Effector memory CD8-positive, alpha-beta T cell (primary cell): Measurements from ENCODE around the gene DDX56.

Experiments used
- ATAC-seq: fragments of 150-1000 bp; cut with Tn5 transposase; replicated peaks from 2 replicates; pipeline ENCODE4 v1.10.0; 2021; ENCODE audit warnings: mild to moderate bottlenecking, moderate library complexity
- DNase-seq, 3 experiments: peaks; one replicate each; pipeline ENCODE4 v3.0.0; 2021
- H3K27ac Mint-ChIP-seq, 2 donors: one replicate each; pipeline ENCODE4 v1.8.0; 2022; ENCODE audit warnings: mild to moderate bottlenecking in 2 of 2, mixed read lengths in 2 of 2, moderate library complexity in 2 of 2
- H3K27me3 Mint-ChIP-seq, 2 donors: one replicate each; pipeline ENCODE4 v1.8.0; 2022; ENCODE audit warnings: mixed read lengths in 2 of 2
- H3K36me3 Mint-ChIP-seq: one replicate; pipeline ENCODE4 v1.8.0; 2022; ENCODE audit warnings: mild to moderate bottlenecking, moderate library complexity, mixed read lengths; ENCODE audit not compliant: insufficient read depth
- H3K4me1 Mint-ChIP-seq, 2 donors: one replicate each; pipeline ENCODE4 v1.8.0; 2022; ENCODE audit warnings: low read depth in 2 of 2, mixed read lengths in 2 of 2
- H3K4me3 Mint-ChIP-seq, 2 donors: one replicate each; pipeline ENCODE4 v1.8.0; 2022; ENCODE audit warnings: mild to moderate bottlenecking in 2 of 2, mixed read lengths in 2 of 2, moderate library complexity in 2 of 2
- H3K9me3 Mint-ChIP-seq, 2 donors: one replicate each; pipeline ENCODE4 v1.8.0; 2022; ENCODE audit warnings: mixed read lengths in 2 of 2

The DDX56 gene

DNA sequence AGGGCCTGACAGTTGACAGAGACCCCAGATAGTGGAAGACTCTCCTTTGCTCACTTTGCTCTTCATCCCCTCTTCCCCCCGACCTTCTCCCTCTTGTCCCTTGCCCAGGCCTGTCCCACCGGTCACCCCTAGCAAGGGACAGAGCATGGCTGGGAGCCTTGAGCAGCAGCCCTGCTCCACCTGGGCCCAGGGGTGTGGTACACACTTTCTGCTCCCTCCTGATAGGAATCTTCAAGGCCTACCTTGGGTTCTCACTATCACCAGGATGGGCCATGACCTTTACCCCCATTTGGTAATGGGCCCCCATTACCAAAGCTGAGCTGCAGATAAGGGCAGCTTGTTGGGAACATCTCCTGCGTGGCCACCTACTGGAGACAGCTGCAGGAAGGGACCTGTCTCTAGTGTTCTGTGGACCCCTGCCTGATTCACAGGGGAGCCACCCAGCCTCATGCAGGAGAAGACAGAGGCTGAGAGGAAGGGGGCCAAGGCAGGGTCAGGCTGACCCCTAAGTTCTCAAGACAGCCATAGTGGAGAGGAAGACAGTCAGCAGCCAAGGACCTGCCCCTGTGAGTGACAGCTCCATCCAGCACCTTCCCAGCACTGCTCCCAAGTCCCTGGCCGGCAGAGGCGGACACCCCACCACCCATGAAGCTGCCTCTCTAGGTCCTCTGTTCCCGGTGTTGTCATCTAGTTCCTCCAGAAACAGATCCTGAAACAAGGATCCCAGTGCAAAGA, 31.7 kb downstream of the DDX56 start:
- no peak overlapping the region for H3K27ac Mint-ChIP-seq
- no peaks in the 10 kb centered on the region for H3K9me3 Mint-ChIP-seq
- no peaks in the 10 kb centered on the region for H3K4me1 Mint-ChIP-seq
- H3K27me3 Mint-ChIP-seq: peaks cover 20 to 45% of the 10 kb centered on the region in 2 donors
- no peak for ATAC-seq
- H3K4me3 Mint-ChIP-seq: no peak overlapping the region
- peaks cover 3% of the 10 kb centered on the region for H3K36me3 Mint-ChIP-seq
- no peak for DNase-seq

DNA sequence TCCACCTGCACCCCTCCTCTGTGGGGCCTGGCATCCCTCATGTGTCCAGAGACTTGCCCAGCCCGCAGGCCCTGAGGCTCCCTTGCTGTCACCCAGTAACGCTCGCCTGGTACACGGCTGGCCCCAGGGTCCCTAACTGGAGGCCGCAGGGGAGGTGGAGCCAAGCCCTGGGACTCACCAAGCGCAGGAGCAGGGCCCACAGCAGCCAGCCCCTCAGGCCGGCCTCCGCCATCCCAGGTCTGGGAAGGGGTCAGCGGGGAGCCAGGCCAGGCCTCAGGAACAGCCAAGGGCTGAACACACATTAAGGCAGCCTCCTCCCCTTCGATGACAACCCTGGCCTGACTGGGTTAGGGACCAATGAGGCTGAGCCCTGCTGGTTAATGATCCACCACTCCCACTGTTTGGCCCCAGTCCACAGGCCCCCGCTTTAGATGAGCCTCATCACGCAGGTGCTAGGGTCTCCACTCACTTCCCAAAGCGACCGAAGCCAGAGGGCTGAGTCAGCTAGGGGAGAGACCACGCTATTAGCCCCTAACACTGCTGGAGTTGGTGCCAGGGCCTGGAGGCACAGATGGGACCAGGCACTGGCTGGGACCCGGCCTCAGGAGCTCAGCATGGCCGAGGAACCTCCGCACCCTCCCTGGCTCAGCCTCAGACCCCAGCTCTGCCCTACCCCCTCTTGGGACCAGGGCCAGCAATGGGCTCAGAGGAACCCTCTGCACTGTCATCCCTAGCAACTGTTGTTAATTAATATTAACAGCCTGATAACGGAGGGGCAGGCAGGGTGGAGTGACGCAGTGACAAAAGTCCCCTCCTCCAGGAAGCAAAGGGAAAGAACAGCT, 32.5 kb downstream of the DDX56 start, which contains the start of gene NPC1L1:
NPC1L1 (minus strand) TSS at position 303 of the 842 bp plus-strand sequence; CDS start at position 232, 71 bp downstream.
- ATAC-seq: no peak
- peaks cover 16 to 37% of the 10 kb centered on the region in 2 donors for H3K27me3 Mint-ChIP-seq

DNA sequence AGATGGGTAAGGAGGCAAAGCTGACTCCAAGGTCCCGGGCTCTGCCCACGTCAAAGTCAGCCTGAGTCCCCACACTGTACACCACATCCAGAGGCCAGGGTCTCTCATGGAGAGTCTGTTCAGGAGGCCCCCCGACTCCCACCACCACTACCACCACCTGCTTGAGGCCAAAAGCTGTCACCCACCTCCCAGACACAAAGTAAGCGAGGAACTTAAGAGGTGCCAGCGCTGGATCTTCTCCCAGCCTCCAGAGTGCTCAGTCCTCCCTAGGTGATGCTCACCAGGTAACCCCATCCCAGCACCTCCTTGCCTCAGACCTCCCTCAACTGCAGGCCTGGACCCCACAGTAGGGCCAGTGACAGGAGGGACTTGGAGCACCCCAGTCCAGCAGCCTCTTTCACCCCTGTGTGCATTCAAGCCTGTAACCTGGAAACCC, 33.1 kb downstream of the DDX56 start:
- H3K4me1 Mint-ChIP-seq: no peaks in the 10 kb centered on the region
- ATAC-seq (no peak), DNase-seq (no peak)
- no peak overlapping the region for H3K27ac Mint-ChIP-seq
- peaks cover 14 to 37% of the 10 kb centered on the region in 2 donors for H3K27me3 Mint-ChIP-seq
- H3K4me3 Mint-ChIP-seq: no peak overlapping the region
- H3K9me3 Mint-ChIP-seq: no peaks in the 10 kb centered on the region
- H3K36me3 Mint-ChIP-seq: peaks cover 3% of the 10 kb centered on the region

More for the DNA sequence above, 32.5 kb downstream of the DDX56 start, which contains the start of gene NPC1L1:
- DNase-seq: no peak
- H3K36me3 Mint-ChIP-seq: peaks cover 3% of the 10 kb centered on the region
- no peaks in the 10 kb centered on the region for H3K4me1 Mint-ChIP-seq
- no peak within 1 kb of the TSS for H3K4me3 Mint-ChIP-seq
- no peaks in the 10 kb centered on the region for H3K9me3 Mint-ChIP-seq
- H3K27ac Mint-ChIP-seq: no peak within 1 kb of the TSS

DNA sequence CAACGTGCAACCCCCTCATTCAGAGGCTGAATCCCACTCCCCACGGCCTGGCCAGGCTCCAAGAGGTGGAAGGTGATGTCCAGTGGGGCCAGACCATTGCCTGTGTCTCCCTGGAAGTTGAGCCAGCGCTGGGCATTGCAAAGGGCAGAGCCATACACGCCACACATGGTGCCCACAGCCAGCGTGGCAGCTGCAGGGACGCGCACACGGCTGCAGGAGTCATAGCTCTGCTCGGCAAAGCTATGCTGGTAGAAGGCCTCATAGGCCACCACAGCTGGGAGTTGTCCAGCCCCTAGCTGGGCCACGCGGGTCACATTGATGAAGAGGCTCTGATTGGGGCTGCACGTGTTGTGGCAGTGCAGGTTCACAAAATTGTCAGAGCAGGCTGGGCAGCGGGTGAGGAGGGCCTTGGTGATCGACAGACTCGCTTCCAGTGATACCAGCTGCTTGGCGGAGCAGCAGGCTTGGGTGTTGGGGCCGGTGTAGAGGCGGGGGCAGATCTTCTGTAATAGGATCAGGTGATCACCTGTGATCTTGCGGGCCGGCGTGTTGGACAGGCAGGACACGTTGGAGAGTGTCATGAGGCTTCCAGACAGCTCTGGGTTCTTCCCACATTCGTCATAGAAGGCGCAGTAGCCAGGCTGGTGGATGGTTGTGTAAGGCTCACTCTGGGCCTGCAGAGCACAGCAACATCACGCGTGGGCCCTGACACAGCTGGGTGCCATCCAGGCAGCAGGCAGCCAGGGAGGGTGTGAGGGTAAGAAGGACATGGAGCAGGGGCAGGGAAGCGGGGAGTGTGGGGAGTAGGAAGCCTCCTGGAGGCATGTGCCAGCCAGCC, 33.8 kb downstream of the DDX56 start:
- DNase-seq: no peak
- Mint-ChIP-seq H3K9me3 (no peaks in the 10 kb centered on the region), H3K4me1 (no peaks in the 10 kb centered on the region), H3K36me3 (peaks cover 3% of the 10 kb centered on the region), H3K4me3 (no peak overlapping the region), H3K27ac (no peak overlapping the region), H3K27me3 (peaks cover 7 to 37% of the 10 kb centered on the region in 2 donors)
- no peak for ATAC-seq

DNA sequence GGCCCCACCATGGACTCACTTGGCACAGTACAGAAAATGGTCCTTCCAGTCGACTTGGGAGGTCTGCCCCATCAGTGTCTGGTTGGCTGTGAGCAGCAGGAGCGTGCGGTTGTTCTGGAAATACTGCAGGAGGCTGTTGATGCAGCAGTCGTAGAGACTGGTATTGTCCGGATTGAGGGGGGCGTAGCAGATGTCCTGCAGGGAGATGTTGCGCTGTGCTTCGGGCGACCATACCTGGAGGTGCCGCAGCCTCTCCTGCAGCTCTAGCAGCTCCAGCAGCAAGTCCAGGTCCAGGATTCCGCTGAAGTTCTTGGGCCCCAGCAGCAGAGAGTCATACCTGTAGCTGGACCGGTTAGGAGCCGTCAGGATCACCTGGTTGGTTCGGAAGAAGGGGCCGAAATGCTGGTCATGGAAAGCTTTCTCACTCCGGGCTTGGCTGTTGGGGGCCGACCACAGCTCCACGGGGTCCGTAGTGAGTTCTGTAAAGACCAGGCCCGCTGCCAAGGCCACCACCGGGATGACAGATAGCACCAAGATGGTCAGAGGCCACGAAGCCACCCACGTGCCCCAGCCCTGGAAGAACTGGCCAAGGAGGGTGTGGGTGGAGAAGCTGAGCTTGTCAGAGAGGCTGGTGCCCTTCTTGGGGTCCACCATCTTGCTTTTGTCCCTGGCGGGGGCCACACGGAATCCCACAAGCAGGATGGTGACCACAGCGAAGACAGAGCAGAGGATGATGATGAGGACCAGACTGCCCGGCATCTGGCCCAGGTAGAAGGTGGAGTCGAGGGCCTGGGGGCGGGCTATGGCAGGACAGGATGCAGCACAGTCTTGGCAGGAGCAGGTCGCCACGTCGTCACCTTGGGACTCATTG, 34.7 kb downstream of the DDX56 start:
- Mint-ChIP-seq H3K9me3 (no peaks in the 10 kb centered on the region), H3K27ac (no peak overlapping the region), H3K4me3 (no peak overlapping the region), H3K36me3 (peaks cover under 1% of the 10 kb centered on the region), H3K27me3 (peaks cover 1 to 34% of the 10 kb centered on the region in 2 donors), H3K4me1 (no peaks in the 10 kb centered on the region)
- no peak for DNase-seq
- no peak for ATAC-seq

DNA sequence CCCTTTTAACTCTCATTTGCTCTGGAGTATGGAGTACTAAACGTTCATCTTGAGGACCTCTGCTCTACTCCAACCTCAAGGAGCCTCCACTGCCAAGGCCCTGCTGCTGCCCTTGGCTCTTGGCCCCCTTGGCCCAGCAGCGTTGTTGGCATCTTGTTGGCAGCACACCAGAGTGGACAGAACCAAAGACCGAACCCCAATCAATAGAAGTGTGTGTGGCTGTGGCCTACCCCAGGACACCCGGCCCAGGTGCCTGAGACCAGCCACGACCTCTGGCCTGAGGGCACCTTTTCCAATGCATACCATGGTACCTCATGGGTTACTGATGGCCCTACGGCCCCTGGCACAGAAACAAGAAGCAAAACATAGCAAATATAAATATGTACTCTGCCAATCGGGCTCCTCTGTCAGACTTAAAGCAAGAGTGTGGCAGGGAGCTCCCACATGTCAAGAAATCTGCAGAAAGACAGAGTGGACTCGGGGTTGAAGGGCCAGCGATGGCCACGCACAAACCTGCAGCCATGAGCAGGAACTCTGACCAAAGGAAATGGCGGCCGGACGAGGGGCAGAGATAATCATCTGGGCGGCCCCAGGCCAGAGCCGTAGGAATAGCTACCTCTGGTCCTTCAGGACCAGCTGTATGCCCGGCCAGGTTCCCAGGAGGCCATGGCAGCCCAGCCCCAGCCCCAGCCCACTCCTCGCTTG, 35.5 kb downstream of the DDX56 start:
- Mint-ChIP-seq H3K27ac (peak overlapping the region in 1 of 2 donors; percentile 23), H3K4me3 (no peak overlapping the region), H3K4me1 (no peaks in the 10 kb centered on the region), H3K27me3 (peaks cover 0 to 27% of the 10 kb centered on the region in 2 donors), H3K9me3 (no peaks in the 10 kb centered on the region), H3K36me3 (no peaks in the 10 kb centered on the region)
- DNase-seq (no peak), ATAC-seq (no peak)

DNA sequence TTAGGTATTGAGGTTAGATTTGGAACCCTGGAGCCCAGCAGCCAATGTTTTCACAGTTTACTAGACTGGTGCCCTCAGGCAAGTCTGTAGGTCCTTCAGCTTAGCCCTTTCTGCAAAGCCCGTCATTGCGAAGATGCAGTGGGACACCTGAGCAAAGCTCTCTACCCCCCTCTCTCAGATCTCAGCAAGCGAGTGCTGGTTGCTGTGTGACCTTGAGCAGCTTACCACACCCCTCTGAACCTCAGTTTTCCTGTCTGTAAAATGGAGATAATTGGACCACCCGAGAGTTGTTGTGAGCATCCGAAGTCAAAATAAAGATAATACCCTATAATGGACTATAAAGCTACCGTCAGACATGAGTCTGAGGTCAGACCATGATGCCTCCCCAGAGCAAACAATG, 36.3 kb downstream of the DDX56 start:
- no peak for ATAC-seq
- no peak overlapping the region for H3K27ac Mint-ChIP-seq
- H3K27me3 Mint-ChIP-seq: peaks cover 0 to 19% of the 10 kb centered on the region in 2 donors

DNA sequence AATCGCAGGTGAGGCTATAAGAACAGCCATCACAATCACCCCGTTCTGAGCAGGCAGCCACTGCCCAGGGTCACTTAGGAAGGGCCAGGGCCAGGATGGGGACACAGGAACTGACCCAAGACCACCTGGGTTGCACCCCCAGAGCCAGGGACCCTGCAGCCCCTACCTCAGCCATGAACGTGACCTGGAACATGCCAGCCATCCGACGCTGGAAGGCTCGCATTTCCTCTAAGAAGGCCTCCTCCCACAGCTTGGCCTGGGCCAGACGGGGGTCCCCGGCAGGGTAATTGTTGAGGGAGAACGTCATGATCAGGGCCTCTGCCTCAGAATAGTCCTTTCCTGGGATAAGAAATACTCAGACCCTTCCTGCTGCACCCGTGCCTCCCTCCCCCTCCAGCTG, 37.6 kb downstream of the DDX56 start:
- Mint-ChIP-seq H3K36me3 (no peaks in the 10 kb centered on the region), H3K4me1 (peaks cover 0 to 3% of the 10 kb centered on the region in 2 donors), H3K27me3 (peaks cover 0 to 17% of the 10 kb centered on the region in 2 donors), H3K4me3 (no peak overlapping the region), H3K27ac (no peak overlapping the region), H3K9me3 (no peaks in the 10 kb centered on the region)
- ATAC-seq: no peak
- DNase-seq: no peak

More for the DNA sequence above, 36.3 kb downstream of the DDX56 start:
- Mint-ChIP-seq H3K4me1 (no peaks in the 10 kb centered on the region), H3K9me3 (no peaks in the 10 kb centered on the region), H3K36me3 (no peaks in the 10 kb centered on the region), H3K4me3 (no peak overlapping the region)
- no peak for DNase-seq

DNA sequence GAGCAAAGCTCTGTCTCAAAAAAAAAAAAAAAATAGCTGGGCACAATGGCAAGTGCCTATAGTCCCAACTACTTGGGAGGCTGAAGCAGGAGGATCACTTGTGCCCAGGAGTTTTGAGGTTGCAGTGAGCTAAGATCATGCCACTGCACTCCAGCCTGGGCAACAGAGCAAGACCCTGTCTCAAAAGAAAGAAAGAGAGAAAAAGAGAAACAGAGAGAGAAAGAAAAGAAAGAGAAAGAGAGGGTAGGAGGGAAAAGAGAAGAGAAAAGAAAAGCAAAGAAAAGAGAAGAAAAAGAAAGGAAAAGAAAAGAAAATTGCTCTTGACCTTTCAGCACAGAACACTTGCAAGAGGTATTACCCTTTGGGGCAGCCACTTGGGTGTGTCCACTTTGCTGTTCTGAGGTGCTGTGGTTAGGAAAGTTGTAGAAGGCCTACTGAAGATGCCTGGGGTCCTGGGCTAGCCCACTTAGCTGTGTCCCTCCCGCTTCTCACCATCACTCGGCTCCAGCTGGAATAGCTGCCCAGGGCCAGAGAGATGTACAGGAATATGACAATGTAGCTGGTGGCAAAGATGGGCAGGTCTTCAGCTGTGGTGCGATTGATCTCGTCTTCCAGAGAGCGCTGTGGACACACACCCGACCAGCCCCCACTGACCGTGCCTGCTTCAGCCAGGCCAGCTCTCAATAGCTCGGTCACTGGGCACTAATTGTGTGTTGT, 38.2 kb downstream of the DDX56 start:
- Mint-ChIP-seq H3K4me3 (no peak overlapping the region), H3K36me3 (no peaks in the 10 kb centered on the region), H3K27me3 (peaks cover 0 to 19% of the 10 kb centered on the region in 2 donors), H3K27ac (no peak overlapping the region), H3K4me1 (peaks cover 0 to 3% of the 10 kb centered on the region in 2 donors), H3K9me3 (no peaks in the 10 kb centered on the region)
- DNase-seq (no peak), ATAC-seq (no peak)

DNA sequence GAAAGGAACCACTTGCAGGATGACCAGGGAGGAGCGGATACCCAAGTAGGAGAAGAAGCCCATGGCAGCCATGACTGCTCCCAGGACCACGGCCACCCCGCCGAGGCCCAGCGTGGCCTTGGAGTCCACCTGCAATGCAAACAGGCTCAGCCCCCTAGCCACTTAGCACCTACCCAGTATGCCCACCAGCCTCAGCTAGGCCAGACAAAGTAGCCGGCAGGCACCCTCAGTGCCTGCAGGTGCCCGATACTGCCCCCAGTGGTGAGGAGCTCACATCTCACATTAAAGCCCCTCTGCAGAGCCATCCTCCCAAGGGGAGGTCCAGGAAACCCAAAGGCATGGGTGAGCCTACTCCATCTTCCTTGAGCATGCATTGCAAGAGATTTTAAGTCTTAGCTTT, 39.2 kb downstream of the DDX56 start:
- no peaks in the 10 kb centered on the region for H3K36me3 Mint-ChIP-seq
- H3K27ac Mint-ChIP-seq: peak overlapping the region in 1 of 2 donors; percentile 59
- DNase-seq (peak; percentile 33 to 42 (median 38)), ATAC-seq (peak; percentile 70)
- no peaks in the 10 kb centered on the region for H3K9me3 Mint-ChIP-seq
- peaks cover 0 to 3% of the 10 kb centered on the region in 2 donors for H3K4me1 Mint-ChIP-seq
- peaks cover 0 to 14% of the 10 kb centered on the region in 2 donors for H3K27me3 Mint-ChIP-seq
- no peak overlapping the region for H3K4me3 Mint-ChIP-seq

DNA sequence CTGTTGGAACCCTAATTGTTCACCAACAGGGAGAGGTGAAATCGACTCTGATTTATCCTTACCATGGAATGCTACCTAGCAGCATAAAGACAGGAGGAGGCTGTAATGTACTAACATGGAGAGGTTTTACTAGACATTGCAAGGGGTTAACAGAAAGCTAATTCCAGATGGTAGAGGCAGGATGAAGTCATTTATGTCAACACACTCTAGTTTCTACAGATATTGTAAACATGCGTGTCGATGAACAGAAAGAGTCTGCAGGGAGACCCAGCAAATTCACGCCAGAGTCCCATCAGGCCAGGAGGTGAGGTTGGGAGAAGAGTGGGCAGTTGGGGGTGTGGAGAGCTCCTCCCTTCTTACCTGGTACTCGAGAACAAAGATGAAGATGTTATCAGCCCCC, 39.6 kb downstream of the DDX56 start:
- DNase-seq (no peak), ATAC-seq (no peak)
- Mint-ChIP-seq H3K27ac (peak overlapping the region in 1 of 2 donors; percentile 59), H3K36me3 (no peaks in the 10 kb centered on the region), H3K27me3 (peaks cover 0 to 10% of the 10 kb centered on the region in 2 donors), H3K4me1 (peaks cover 0 to 3% of the 10 kb centered on the region in 2 donors), H3K4me3 (no peak overlapping the region), H3K9me3 (no peaks in the 10 kb centered on the region)
